Mesodermal cell (in vitro differentiated cells): ENCODE measurements around the gene PPM1B.
"Not testable (repeated sequence)": the region's sequence is repeated elsewhere in the genome, so short reads cannot be mapped to it uniquely, and the experiment has no call there.

Source experiments
- H3K27ac ChIP-seq: 2 replicates; pipeline ENCODE4 v1.7.0; 2013; ENCODE audit warnings: mild to moderate bottlenecking, low read depth, low read length, moderate library complexity; ENCODE audit not compliant: severe bottlenecking
- H3K36me3 ChIP-seq: 2 replicates; pipeline ENCODE4 v1.7.1; 2013; ENCODE audit warnings: mild to moderate bottlenecking, low read length, moderate library complexity; ENCODE audit not compliant: control insufficient read depth, insufficient read depth
- H3K4me1 ChIP-seq: one replicate; pipeline ENCODE4 v1.7.1; 2013; ENCODE audit warnings: mild to moderate bottlenecking, low read length; ENCODE audit not compliant: insufficient read depth, control insufficient read depth, poor library complexity, severe bottlenecking
- H3K4me3 ChIP-seq: 2 replicates; pipeline ENCODE4 v1.7.0; 2013; ENCODE audit warnings: low read length, control low read depth, mild to moderate bottlenecking; ENCODE audit not compliant: insufficient read depth, poor library complexity, severe bottlenecking; ENCODE audit errors: extremely low read depth
- H3K9me3 ChIP-seq: 2 replicates; pipeline ENCODE4 v1.7.1; 2013; ENCODE audit warnings: mild to moderate bottlenecking, low read length, moderate library complexity; ENCODE audit not compliant: control insufficient read depth
- WGBS, 2 experiments: methylation state at CpG; one replicate each; pipeline ENCODE4 v1.1.5; 2013; ENCODE audit warnings: missing lambda C conversion rate in 2 of 2; ENCODE audit not compliant: insufficient coverage in 2 of 2; 5-methylcytosine and 5-hydroxymethylcytosine counted together

Gene PPM1B

GRCh38 chr2:44197816-44198215 lies 29.1 kb downstream of the PPM1B start:
- H3K36me3 ChIP-seq, result peaks cover 15% of the 10 kb centered on the region
- no peaks in the 10 kb centered on the region for H3K9me3 ChIP-seq
- WGBS, 2 experiments, result 87 to 100% methylated on average over 3 of the region's 6 CpGs
- no peak overlapping the region for H3K27ac ChIP-seq
- no peak overlapping the region for H3K4me3 ChIP-seq
- H3K4me1 ChIP-seq, result no peaks in the 10 kb centered on the region

GRCh38 chr2:44200011-44200410 lies 31.3 kb downstream of the PPM1B start:
- H3K4me1 ChIP-seq, result no peaks in the 10 kb centered on the region
- WGBS, 2 experiments, result 83 to 88% methylated on average over 1 of the region's 1 CpG
- H3K36me3 ChIP-seq, result peaks cover 7% of the 10 kb centered on the region

GRCh38 chr2:44200759-44201158 lies 32.1 kb downstream of the PPM1B start:
- Histone ChIP-seq H3K4me1 (no peaks in the 10 kb centered on the region), H3K36me3 (peaks cover 7% of the 10 kb centered on the region), H3K9me3 (no peaks in the 10 kb centered on the region), H3K4me3 (no peak overlapping the region), H3K27ac (no peak overlapping the region)
- 92 to 100% methylated on average over 2 of the region's 5 CpGs for WGBS, 2 experiments

More at GRCh38 chr2:44200011-44200410, 31.3 kb downstream of the PPM1B start:
- no peaks in the 10 kb centered on the region for H3K9me3 ChIP-seq
- no peak overlapping the region for H3K27ac ChIP-seq
- H3K4me3 ChIP-seq, result no peak overlapping the region

GRCh38 chr2:44201648-44202165 lies 33.0 kb downstream of the PPM1B start:
- H3K4me3 ChIP-seq, result no peak overlapping the region
- no peaks in the 10 kb centered on the region for H3K4me1 ChIP-seq
- no peak overlapping the region for H3K27ac ChIP-seq
- H3K9me3 ChIP-seq, result no peaks in the 10 kb centered on the region
- WGBS, 2 experiments, result 91 to 96% methylated on average over 3 to 4 of the region's 6 CpGs
- H3K36me3 ChIP-seq, result peaks cover 7% of the 10 kb centered on the region

- Histone ChIP-seq H3K4me1 (no peaks in the 10 kb centered on the region), H3K4me3 (no peak overlapping the region), H3K27ac (no peak overlapping the region), H3K36me3 (peaks cover 10% of the 10 kb centered on the region), H3K9me3 (no peaks in the 10 kb centered on the region)
- 100% methylated on average over 1 of the region's 3 CpGs for WGBS, 2 experiments
Observed at GRCh38 chr2:44203542-44203941, 34.9 kb downstream of the PPM1B start.

- H3K9me3 ChIP-seq, result no peaks in the 10 kb centered on the region
- no peak overlapping the region for H3K27ac ChIP-seq
- no peaks in the 10 kb centered on the region for H3K4me1 ChIP-seq
- no peak overlapping the region for H3K4me3 ChIP-seq
- WGBS, 2 experiments, result no CpG with 5 or more reads among the region's 1 CpG
- H3K36me3 ChIP-seq, result peaks cover 21% of the 10 kb centered on the region
Observed at GRCh38 chr2:44205169-44205568, 36.5 kb downstream of the PPM1B start.

GRCh38 chr2:44207102-44207501 lies 38.4 kb downstream of the PPM1B start:
- Histone ChIP-seq H3K36me3 (peaks cover 29% of the 10 kb centered on the region), H3K4me3 (no peak overlapping the region), H3K4me1 (peaks cover 3% of the 10 kb centered on the region), H3K27ac (no peak overlapping the region), H3K9me3 (no peaks in the 10 kb centered on the region)
- 100% methylated on average over 1 of the region's 2 CpGs; no CpG with 5 or more reads in 1 of the 2 experiments for WGBS, 2 experiments

GRCh38 chr2:44207648-44208047 lies 39.0 kb downstream of the PPM1B start:
- not testable (repeated sequence) for H3K27ac ChIP-seq, H3K9me3 ChIP-seq, H3K4me1 ChIP-seq, H3K4me3 ChIP-seq
- 93 to 100% methylated on average over 3 of the region's 8 CpGs for WGBS, 2 experiments
- H3K36me3 ChIP-seq, result peaks cover 33% of the 10 kb centered on the region

GRCh38 chr2:44210362-44210761 lies 41.7 kb downstream of the PPM1B start:
- Histone ChIP-seq H3K36me3 (peaks cover 36% of the 10 kb centered on the region), H3K4me1 (peaks cover 3% of the 10 kb centered on the region), H3K9me3 (no peaks in the 10 kb centered on the region), H3K4me3 (no peak overlapping the region), H3K27ac (no peak overlapping the region)
- 100% methylated on average over 1 of the region's 2 CpGs; no CpG with 5 or more reads in 1 of the 2 experiments for WGBS, 2 experiments

- H3K36me3 ChIP-seq, result peaks cover 41% of the 10 kb centered on the region
- H3K27ac ChIP-seq, result no peak overlapping the region
- H3K4me1 ChIP-seq, result peaks cover 3% of the 10 kb centered on the region
- no peak overlapping the region for H3K4me3 ChIP-seq
- no peaks in the 10 kb centered on the region for H3K9me3 ChIP-seq
Observed at GRCh38 chr2:44211183-44211582, 42.5 kb downstream of the PPM1B start.

GRCh38 chr2:44212302-44212701 lies 43.6 kb downstream of the PPM1B start:
- 100% methylated on average over 3 of the region's 4 CpGs; no CpG with 5 or more reads in 1 of the 2 experiments for WGBS, 2 experiments
- Histone ChIP-seq H3K4me1 (peaks cover 3% of the 10 kb centered on the region), H3K36me3 (peaks cover 41% of the 10 kb centered on the region), H3K4me3 (no peak overlapping the region), H3K9me3 (no peaks in the 10 kb centered on the region), H3K27ac (no peak overlapping the region)
